Liver (tissue), 9 donors: ENCODE results near the gene CEP162. TPM values are rescaled to one million over a fixed set of nuclear protein-coding genes. Genes with fewer than 3 reads are reported as not detected.

Experiments used
- DNase-seq: peaks from one replicate; pipeline ENCODE4 v3.0.0-alpha.2; 2017; ENCODE audit warnings: low spot score
- H3K27ac ChIP-seq, 2 donors: one replicate each; pipeline ENCODE4 v1.7.0; 2013; ENCODE audit warnings: inconsistent platforms in 2 of 2, low read length in 2 of 2, control low read depth in 1 of 2, low read depth in 1 of 2, mild to moderate bottlenecking in 1 of 2
- H3K27me3 ChIP-seq, 4 donors: one replicate each; pipeline versions ENCODE4 v1.6.1 to v1.7.0; 2013; ENCODE audit warnings: low read length in 3 of 4, inconsistent platforms in 1 of 4, mild to moderate bottlenecking in 1 of 4, moderate library complexity in 1 of 4; ENCODE audit not compliant: control insufficient read depth in 4 of 4, insufficient read depth in 4 of 4
- H3K36me3 ChIP-seq, 4 donors: one replicate each; pipeline versions ENCODE4 v1.6.1 to v1.7.0; 2013; ENCODE audit warnings: low read length in 3 of 4, mild to moderate bottlenecking in 3 of 4, low read depth in 1 of 4, moderate library complexity in 1 of 4; ENCODE audit not compliant: control insufficient read depth in 4 of 4, insufficient read depth in 3 of 4
- H3K4me1 ChIP-seq, 4 donors: one replicate each; pipeline versions ENCODE4 v1.6.1 to v1.7.0; 2013; ENCODE audit warnings: low read length in 3 of 4, mild to moderate bottlenecking in 3 of 4, moderate library complexity in 1 of 4; ENCODE audit not compliant: control insufficient read depth in 4 of 4, insufficient read depth in 4 of 4
- H3K4me3 ChIP-seq, 3 donors: one replicate each; pipeline versions ENCODE4 v1.6.1 to v1.7.0; 2013; ENCODE audit warnings: low read length in 3 of 3, control low read depth in 1 of 3, low read depth in 1 of 3, mild to moderate bottlenecking in 1 of 3
- H3K9ac ChIP-seq, 2 donors: one replicate each; pipeline ENCODE4 v1.7.0; 2013; ENCODE audit warnings: low read length in 2 of 2, mild to moderate bottlenecking in 2 of 2, moderate library complexity in 2 of 2, control low read depth in 1 of 2, low read depth in 1 of 2
- H3K9me3 ChIP-seq, 4 donors: one replicate each; pipeline versions ENCODE4 v1.6.1 to v1.7.0; 2013; ENCODE audit warnings: low read length in 3 of 4; ENCODE audit not compliant: control insufficient read depth in 4 of 4
- FOXA1 ChIP-seq: IDR thresholded peaks from 2 replicates; pipeline ENCODE4 v1.6.1; 2016; ENCODE audit warnings: antibody characterized with exemption
- GABPA ChIP-seq, 2 donors: IDR thresholded peaks in 1 of 2; conservative IDR thresholded peaks in 1 of 2; 2 replicates each; pipeline ENCODE4 v1.6.1; 2016; ENCODE audit warnings: antibody characterized with exemption in 2 of 2, mild to moderate bottlenecking in 1 of 2, moderate library complexity in 1 of 2
- HNF4A ChIP-seq, 2 donors: conservative IDR thresholded peaks; 2 replicates each; pipeline ENCODE4 v1.6.1; 2016; ENCODE audit warnings: antibody characterized with exemption in 2 of 2, mild to moderate bottlenecking in 2 of 2
- HNF4G ChIP-seq: IDR thresholded peaks from 2 replicates; pipeline ENCODE4 v1.6.1; 2016; ENCODE audit warnings: antibody characterized with exemption
- JUND ChIP-seq, 2 donors: IDR thresholded peaks; 2 replicates each; pipeline ENCODE4 v1.6.1; 2016; ENCODE audit warnings: antibody characterized with exemption in 2 of 2
- NR2F2 ChIP-seq: IDR thresholded peaks from 2 replicates; pipeline ENCODE4 v1.6.1; 2016; ENCODE audit warnings: antibody characterized with exemption
- RAD21 ChIP-seq, 2 donors: IDR thresholded peaks; 2 replicates each; pipeline ENCODE4 v1.6.1; 2016; ENCODE audit warnings: antibody characterized with exemption in 2 of 2, mild to moderate bottlenecking in 2 of 2
- WGBS: extraction: QIAGEN DNeasy Blood & Tissue Kit; methylation state at CpG from one replicate; pipeline ENCODE4 v1.1.7; 2013; 5-methylcytosine and 5-hydroxymethylcytosine counted together
- polyA plus RNA-seq, 2 donors: library from polyadenylated mRNA; stranded (reverse) in 1 of 2; unstranded in 1 of 2; fragments of 200-250 nt in 1 of 2; fragments of >200 nt in 1 of 2; fragmentation: Nextera tagmentation in 1 of 2; extraction: Ambion mirVana in 1 of 2; gene quantifications; one replicate each; pipeline versions ENCODE4 v1.2.1 to v1.2.3, GENCODE V29; 2013 to 2015
- total RNA-seq, 2 donors: library from RNA; depleted of rRNA; stranded (reverse); fragments of >200 nt; gene quantifications; one replicate each; pipeline ENCODE4 v1.2.3, GENCODE V29; 2014
- TF ChIP-seq, protein P1 (sequence below): IDR thresholded peaks from 2 replicates; pipeline ENCODE4 v1.6.1; 2016; ENCODE audit warnings: antibody characterized with exemption, mild to moderate bottlenecking
- TF ChIP-seq, protein P2 (sequence below): fragments of 150-350 bp; IDR thresholded peaks from 2 replicates; pipeline ENCODE4 v1.5.1; 2017; ENCODE audit warnings: improper control_type of control experiment, low read depth, low read length; ENCODE audit not compliant: missing input control
- TF ChIP-seq, protein P3 (sequence below): IDR thresholded peaks from 2 replicates; pipeline ENCODE4 v1.6.1; 2016; ENCODE audit warnings: antibody characterized with exemption
- TF ChIP-seq, protein P4 (sequence below): IDR thresholded peaks from 2 replicates; pipeline ENCODE4 v1.6.1; 2016; ENCODE audit warnings: antibody characterized with exemption
- donor health status: healthy.
- donor health status: healthy.
- donor health status: healthy.
- donor health status: healthy.
- donor health status: healthy.

The CEP162 gene
- total and polyA plus RNA-seq, 4 donors: 0.87 to 4.4 (median 2.6) TPM

DNA sequence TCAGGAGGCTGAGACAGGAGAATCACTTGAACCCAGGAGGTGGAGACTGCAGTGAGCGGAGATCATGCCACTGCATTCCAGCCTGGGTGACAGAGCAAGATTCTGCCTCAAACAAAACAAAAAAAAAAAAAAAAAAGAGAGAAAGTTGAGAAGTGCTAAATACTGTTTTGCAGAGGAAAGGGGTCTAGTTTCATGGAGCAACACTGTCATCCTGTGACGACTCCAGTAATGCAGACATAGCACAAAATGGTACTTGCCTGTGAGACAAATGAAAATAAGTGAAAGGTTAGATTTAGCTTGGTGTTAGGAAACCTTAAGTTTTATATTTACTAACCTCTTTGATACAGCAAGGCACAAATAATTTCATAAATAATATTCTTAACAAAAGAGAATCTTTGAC lies 29.7 kb downstream of the CEP162 start:
- no peak overlapping the region for H3K4me3 ChIP-seq
- no peak for DNase-seq
- TF ChIP-seq NR2F2 (no peak), RAD21 (IDR thresholded peaks at IDR 0.05) (peak; percentile 22 to 40), FOXA1 (no peak), HNF4A (conservative IDR thresholded peaks at IDR 0.05) (no peak), GABPA (IDR thresholded peaks at IDR 0.05 in 1 of 2, conservative IDR thresholded peaks at IDR 0.05 in 1 of 2) (no peak)
- TF ChIP-seq, protein P1, sequence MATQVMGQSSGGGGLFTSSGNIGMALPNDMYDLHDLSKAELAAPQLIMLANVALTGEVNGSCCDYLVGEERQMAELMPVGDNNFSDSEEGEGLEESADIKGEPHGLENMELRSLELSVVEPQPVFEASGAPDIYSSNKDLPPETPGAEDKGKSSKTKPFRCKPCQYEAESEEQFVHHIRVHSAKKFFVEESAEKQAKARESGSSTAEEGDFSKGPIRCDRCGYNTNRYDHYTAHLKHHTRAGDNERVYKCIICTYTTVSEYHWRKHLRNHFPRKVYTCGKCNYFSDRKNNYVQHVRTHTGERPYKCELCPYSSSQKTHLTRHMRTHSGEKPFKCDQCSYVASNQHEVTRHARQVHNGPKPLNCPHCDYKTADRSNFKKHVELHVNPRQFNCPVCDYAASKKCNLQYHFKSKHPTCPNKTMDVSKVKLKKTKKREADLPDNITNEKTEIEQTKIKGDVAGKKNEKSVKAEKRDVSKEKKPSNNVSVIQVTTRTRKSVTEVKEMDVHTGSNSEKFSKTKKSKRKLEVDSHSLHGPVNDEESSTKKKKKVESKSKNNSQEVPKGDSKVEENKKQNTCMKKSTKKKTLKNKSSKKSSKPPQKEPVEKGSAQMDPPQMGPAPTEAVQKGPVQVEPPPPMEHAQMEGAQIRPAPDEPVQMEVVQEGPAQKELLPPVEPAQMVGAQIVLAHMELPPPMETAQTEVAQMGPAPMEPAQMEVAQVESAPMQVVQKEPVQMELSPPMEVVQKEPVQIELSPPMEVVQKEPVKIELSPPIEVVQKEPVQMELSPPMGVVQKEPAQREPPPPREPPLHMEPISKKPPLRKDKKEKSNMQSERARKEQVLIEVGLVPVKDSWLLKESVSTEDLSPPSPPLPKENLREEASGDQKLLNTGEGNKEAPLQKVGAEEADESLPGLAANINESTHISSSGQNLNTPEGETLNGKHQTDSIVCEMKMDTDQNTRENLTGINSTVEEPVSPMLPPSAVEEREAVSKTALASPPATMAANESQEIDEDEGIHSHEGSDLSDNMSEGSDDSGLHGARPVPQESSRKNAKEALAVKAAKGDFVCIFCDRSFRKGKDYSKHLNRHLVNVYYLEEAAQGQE: no peak
- TF ChIP-seq, protein P2, sequence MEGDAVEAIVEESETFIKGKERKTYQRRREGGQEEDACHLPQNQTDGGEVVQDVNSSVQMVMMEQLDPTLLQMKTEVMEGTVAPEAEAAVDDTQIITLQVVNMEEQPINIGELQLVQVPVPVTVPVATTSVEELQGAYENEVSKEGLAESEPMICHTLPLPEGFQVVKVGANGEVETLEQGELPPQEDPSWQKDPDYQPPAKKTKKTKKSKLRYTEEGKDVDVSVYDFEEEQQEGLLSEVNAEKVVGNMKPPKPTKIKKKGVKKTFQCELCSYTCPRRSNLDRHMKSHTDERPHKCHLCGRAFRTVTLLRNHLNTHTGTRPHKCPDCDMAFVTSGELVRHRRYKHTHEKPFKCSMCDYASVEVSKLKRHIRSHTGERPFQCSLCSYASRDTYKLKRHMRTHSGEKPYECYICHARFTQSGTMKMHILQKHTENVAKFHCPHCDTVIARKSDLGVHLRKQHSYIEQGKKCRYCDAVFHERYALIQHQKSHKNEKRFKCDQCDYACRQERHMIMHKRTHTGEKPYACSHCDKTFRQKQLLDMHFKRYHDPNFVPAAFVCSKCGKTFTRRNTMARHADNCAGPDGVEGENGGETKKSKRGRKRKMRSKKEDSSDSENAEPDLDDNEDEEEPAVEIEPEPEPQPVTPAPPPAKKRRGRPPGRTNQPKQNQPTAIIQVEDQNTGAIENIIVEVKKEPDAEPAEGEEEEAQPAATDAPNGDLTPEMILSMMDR: peak; percentile 9
- H3K27me3 ChIP-seq: no peaks in the 10 kb centered on the region
- peaks cover 0 to 12% (median 7%) of the 10 kb centered on the region in 4 donors for H3K36me3 ChIP-seq
- no peaks in the 10 kb centered on the region for H3K4me1 ChIP-seq
- H3K27ac ChIP-seq: no peak overlapping the region
- 92% methylated on average over 2 of the region's 2 CpGs for WGBS
- H3K9ac ChIP-seq: no peak overlapping the region
- no peaks in the 10 kb centered on the region for H3K9me3 ChIP-seq

DNA sequence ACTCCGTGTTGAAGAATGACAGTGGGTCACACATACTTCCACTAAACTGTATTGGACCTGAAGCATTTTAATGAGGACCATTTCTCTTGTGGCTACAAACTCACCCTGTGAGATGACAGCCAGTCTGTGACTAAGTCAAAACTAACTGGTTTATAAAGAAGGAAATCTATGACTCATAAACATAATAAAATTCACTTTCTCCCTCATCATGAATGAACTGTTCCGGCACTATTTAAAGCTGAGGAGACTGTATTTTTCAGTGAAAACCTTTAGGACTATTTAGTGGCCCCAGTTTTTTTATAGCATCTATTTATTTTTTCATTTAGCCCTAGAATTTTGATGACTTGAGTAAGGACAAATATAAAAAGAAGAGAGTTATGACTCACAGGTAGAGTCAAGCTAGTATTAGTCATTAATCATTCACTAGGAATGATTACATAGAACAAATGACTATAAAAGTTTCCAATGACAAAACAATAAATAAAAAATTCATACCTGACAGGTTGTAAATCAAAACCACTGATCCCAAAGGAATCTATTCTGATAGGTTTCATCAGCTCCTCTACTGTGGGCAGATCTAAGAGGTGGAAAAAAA lies 34.2 kb downstream of the CEP162 start:
- no peak for DNase-seq
- Histone ChIP-seq H3K9me3 (no peaks in the 10 kb centered on the region), H3K9ac (no peak overlapping the region), H3K4me1 (no peaks in the 10 kb centered on the region), H3K27ac (no peak overlapping the region), H3K27me3 (no peaks in the 10 kb centered on the region), H3K36me3 (peaks cover 0 to 22% (median 21%) of the 10 kb centered on the region in 4 donors), H3K4me3 (no peak overlapping the region)
- no peak for TF ChIP-seq NR2F2
- no peak for TF ChIP-seq HNF4G
- TF ChIP-seq, protein P3, sequence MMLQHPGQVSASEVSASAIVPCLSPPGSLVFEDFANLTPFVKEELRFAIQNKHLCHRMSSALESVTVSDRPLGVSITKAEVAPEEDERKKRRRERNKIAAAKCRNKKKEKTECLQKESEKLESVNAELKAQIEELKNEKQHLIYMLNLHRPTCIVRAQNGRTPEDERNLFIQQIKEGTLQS: no peak
- TF ChIP-seq JUND (IDR thresholded peaks at IDR 0.05): no peak
- TF ChIP-seq, protein P2: no peak
- TF ChIP-seq, protein P4, sequence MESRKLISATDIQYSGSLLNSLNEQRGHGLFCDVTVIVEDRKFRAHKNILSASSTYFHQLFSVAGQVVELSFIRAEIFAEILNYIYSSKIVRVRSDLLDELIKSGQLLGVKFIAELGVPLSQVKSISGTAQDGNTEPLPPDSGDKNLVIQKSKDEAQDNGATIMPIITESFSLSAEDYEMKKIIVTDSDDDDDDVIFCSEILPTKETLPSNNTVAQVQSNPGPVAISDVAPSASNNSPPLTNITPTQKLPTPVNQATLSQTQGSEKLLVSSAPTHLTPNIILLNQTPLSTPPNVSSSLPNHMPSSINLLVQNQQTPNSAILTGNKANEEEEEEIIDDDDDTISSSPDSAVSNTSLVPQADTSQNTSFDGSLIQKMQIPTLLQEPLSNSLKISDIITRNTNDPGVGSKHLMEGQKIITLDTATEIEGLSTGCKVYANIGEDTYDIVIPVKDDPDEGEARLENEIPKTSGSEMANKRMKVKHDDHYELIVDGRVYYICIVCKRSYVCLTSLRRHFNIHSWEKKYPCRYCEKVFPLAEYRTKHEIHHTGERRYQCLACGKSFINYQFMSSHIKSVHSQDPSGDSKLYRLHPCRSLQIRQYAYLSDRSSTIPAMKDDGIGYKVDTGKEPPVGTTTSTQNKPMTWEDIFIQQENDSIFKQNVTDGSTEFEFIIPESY: no peak
- TF ChIP-seq, protein P1: no peak
- WGBS: 98% methylated on average over 2 of the region's 2 CpGs
